Left renal pelvis (tissue), 4 donors: ENCODE data around the gene ZFP30. TPM values are rescaled to one million over a fixed set of nuclear protein-coding genes. Genes with fewer than 3 reads are reported as not detected.

Experiments used
- DNase-seq, 4 donors: peaks; one replicate each; pipeline ENCODE4 v3.0.0-alpha.2; 2013; ENCODE audit warnings: low read depth in 4 of 4, low spot score in 3 of 4
- polyA plus RNA-seq, 4 donors: library from polyadenylated mRNA; unstranded; fragments of 120-200 nt; gene quantifications; one replicate each; pipeline ENCODE4 v1.2.1, GENCODE V29; 2013; ENCODE audit not compliant: insufficient read length in 4 of 4

ZFP30 gene
- polyA plus RNA-seq, 4 donors, result 21.1 to 26.2 (median 23.5) TPM

- no peak for DNase-seq
These were observed 90.5 kb downstream of the ZFP30 start for GRCh38 chr19:37564624-37565369.

Other genes starting within 250 kb of the ZFP30 start
- 10 to 100 TPM in 3 of 4 donors, 1 to 10 TPM in 1; 10.0 to 17.7 (median 12.1) TPM for gene ZNF569, start 188.0 kb downstream of the ZFP30 start, polyA plus RNA-seq
- 10 to 100 TPM in 3 of 4 donors, 1 to 10 TPM in 1; 9.5 to 12.3 (median 11.3) TPM for gene ZNF570, start 186.1 kb downstream of the ZFP30 start, polyA plus RNA-seq
- 10 to 100 TPM; 19.7 to 30.1 (median 21.5) TPM for gene ZNF793, start 148.5 kb downstream of the ZFP30 start, polyA plus RNA-seq
- 10 to 100 TPM in 3 of 4 donors, 1 to 10 TPM in 1; 9.0 to 12.1 (median 10.8) TPM for gene ZNF571, start 60.7 kb downstream of the ZFP30 start, polyA plus RNA-seq
- gene ZNF540, start 60.6 kb downstream of the ZFP30 start, polyA plus RNA-seq, result 1 to 10 TPM; 3.5 to 5.0 (median 4.9) TPM
- gene ZNF607, start 64.3 kb upstream of the ZFP30 start, polyA plus RNA-seq, result 10 to 100 TPM in 3 of 4 donors, 1 to 10 TPM in 1; 8.7 to 14.3 (median 12.2) TPM
- gene ZNF573, start 124.1 kb upstream of the ZFP30 start, polyA plus RNA-seq, result 10 to 100 TPM in 3 of 4 donors, 1 to 10 TPM in 1; 9.0 to 18.6 (median 14.0) TPM